ENCODE data around the gene PCED1B.
"Not testable (repeated sequence)": the region's sequence is repeated elsewhere in the genome, so short reads cannot be mapped to it uniquely, and the experiment has no call there.

The PCED1B gene

GRCh38 chr12:47272412-47273190 is 193.2 kb downstream of the PCED1B start:
- no peak for DNase-seq (ENCODE audit: low read depth in 2 of 2)

GRCh38 chr12:47273191-47273626 is 193.8 kb downstream of the PCED1B start:
- no peak for DNase-seq (ENCODE audit: low read depth in 2 of 2)

- no peak for DNase-seq (ENCODE audit: low read depth in 2 of 2)
These were observed 195.3 kb downstream of the PCED1B start for GRCh38 chr12:47274760-47275159.

- no peak for DNase-seq (ENCODE audit: low read depth in 2 of 2)
These were observed 196.8 kb downstream of the PCED1B start for GRCh38 chr12:47276253-47276620.

- peak in 1 of 2 donors; percentile 29 for DNase-seq (ENCODE audit: low read depth in 2 of 2)
These were observed 197.3 kb downstream of the PCED1B start for GRCh38 chr12:47276621-47277309.

GRCh38 chr12:47277972-47278448 is 198.6 kb downstream of the PCED1B start:
- no peak for DNase-seq (ENCODE audit: low read depth in 2 of 2)

GRCh38 chr12:47279758-47280157 is 200.3 kb downstream of the PCED1B start:
- DNase-seq (ENCODE audit: low read depth in 2 of 2) = not testable (repeated sequence)

- no peak for DNase-seq (ENCODE audit: low read depth in 2 of 2)
These were observed 201.3 kb downstream of the PCED1B start for GRCh38 chr12:47280543-47281300.

- DNase-seq (ENCODE audit: low read depth in 2 of 2) = peak; percentile 19 to 54
These were observed 202.3 kb downstream of the PCED1B start for GRCh38 chr12:47281667-47282171.

- DNase-seq (ENCODE audit: low read depth in 2 of 2) = no peak
These were observed 202.8 kb downstream of the PCED1B start for GRCh38 chr12:47282206-47282605.
